GM12865 (cell line): ENCODE data around the gene ANKRD39.

Source experiments
- DNase-seq: peaks from one replicate; pipeline ENCODE4 v3.0.0; 2010; ENCODE audit warnings: low read depth
- H3K4me3 ChIP-seq: 2 replicates; pipeline ENCODE4 v1.5.1; 2011; ENCODE audit warnings: mild to moderate bottlenecking, low read depth, low read length, control low read depth
- TF ChIP-seq, protein P1 (sequence below): IDR thresholded peaks from 2 replicates; pipeline ENCODE4 v1.5.1; 2011; ENCODE audit warnings: low read length, control low read depth, low read depth, inconsistent platforms; ENCODE audit not compliant: insufficient read depth; ENCODE audit errors: missing control alignments

ANKRD39 gene, protein sequence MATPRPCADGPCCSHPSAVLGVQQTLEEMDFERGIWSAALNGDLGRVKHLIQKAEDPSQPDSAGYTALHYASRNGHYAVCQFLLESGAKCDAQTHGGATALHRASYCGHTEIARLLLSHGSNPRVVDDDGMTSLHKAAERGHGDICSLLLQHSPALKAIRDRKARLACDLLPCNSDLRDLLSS

DNA sequence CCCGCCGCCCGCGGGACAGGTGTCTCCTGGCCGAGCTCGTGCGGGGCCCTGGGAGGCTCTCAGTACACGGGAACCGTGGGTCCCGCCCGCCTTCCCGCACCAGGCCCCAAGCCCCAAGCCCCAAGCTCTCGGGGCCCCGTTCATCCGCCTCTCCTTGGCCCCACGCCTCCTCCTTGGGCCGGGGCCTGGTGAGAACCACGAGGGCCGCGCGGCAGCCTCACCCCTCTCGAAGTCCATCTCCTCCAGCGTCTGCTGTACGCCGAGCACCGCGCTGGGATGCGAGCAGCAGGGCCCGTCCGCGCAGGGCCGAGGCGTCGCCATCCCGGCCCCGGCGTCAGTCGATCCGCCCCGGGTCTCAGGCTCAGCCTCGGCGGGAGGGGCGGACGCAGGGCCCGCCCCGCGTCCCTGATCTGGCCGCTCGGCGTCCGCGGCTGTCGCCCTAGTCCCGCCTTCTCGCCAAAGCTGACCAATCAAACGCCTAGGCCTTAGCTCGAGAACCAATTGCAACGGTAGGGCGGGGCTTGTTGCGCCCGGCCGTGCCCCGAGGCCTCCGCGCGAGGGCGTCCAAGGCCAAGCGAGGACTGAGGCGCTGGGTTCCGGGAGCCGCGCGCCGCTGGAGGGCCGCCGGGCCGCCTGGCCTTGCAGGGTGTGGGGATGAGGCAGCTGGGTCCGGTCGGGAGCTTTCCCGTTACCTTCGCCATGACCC lies at the start of gene ANKRD39:
TSS of gene ANKRD39 (minus strand) at position 350 of the 706 bp plus-strand sequence. CDS start at position 321, 29 bp downstream.
- peak within 1 kb of the TSS; percentile 89 for H3K4me3 ChIP-seq
- TF ChIP-seq, protein P1, sequence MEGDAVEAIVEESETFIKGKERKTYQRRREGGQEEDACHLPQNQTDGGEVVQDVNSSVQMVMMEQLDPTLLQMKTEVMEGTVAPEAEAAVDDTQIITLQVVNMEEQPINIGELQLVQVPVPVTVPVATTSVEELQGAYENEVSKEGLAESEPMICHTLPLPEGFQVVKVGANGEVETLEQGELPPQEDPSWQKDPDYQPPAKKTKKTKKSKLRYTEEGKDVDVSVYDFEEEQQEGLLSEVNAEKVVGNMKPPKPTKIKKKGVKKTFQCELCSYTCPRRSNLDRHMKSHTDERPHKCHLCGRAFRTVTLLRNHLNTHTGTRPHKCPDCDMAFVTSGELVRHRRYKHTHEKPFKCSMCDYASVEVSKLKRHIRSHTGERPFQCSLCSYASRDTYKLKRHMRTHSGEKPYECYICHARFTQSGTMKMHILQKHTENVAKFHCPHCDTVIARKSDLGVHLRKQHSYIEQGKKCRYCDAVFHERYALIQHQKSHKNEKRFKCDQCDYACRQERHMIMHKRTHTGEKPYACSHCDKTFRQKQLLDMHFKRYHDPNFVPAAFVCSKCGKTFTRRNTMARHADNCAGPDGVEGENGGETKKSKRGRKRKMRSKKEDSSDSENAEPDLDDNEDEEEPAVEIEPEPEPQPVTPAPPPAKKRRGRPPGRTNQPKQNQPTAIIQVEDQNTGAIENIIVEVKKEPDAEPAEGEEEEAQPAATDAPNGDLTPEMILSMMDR: peak; percentile 84
- DNase-seq: peak; percentile 99

- DNase-seq: no peak
- TF ChIP-seq, protein P1: no peak
- no peak overlapping the region for H3K4me3 ChIP-seq
Measured at GRCh38 chr2:96906729-96907114, 48.9 kb upstream of the ANKRD39 start.

- no peak overlapping the region for H3K4me3 ChIP-seq
- TF ChIP-seq, protein P1: no peak
- DNase-seq: no peak
Measured at GRCh38 chr2:96903815-96904214, 46.0 kb upstream of the ANKRD39 start.

GRCh38 chr2:96903318-96903717 lies 45.5 kb upstream of the ANKRD39 start:
- no peak for DNase-seq
- TF ChIP-seq, protein P1: no peak
- H3K4me3 ChIP-seq: no peak overlapping the region

DNA sequence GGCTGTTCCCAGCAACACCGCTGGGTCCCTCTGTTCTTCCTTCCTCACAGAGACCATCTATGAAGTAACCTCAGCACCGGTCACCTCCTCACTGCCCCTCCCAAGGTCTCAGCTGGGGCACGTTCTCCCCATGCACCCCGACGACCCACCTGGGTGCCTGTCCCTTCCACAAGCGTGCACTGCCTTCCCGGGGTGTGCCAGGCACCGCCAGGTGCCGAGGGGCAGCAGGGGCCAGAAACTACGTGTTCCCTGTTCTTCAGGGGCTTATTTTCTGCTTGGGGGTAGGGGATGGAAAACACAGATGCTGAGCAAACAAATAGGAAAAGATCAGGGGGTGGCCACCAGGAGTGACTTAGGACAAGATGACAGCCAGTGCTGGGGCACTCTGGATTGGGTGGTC lies 42.4 kb upstream of the ANKRD39 start:
- no peak for DNase-seq
- TF ChIP-seq, protein P1: no peak
- no peak overlapping the region for H3K4me3 ChIP-seq

- no peak for DNase-seq
- H3K4me3 ChIP-seq: no peak overlapping the region
- TF ChIP-seq, protein P1: no peak
Measured at GRCh38 chr2:96899413-96899741, 41.6 kb upstream of the ANKRD39 start.
